ENCODE data around the gene PHACTR2.
"Not testable (repeated sequence)": the region's sequence is repeated elsewhere in the genome, so short reads cannot be mapped to it uniquely, and the experiment has no call there.

The PHACTR2 gene

GRCh38 chr6:143754204-143754603, 76.4 kb downstream of the PHACTR2 start:
- no peak overlapping the region for H3K27ac ChIP-seq
- no peak overlapping the region for H3K4me3 ChIP-seq

GRCh38 chr6:143755301-143755744, 77.6 kb downstream of the PHACTR2 start:
- no peak overlapping the region for H3K4me3 ChIP-seq
- H3K27ac ChIP-seq: no peak overlapping the region

- H3K4me3 ChIP-seq: no peak overlapping the region
Observed at GRCh38 chr6:143757346-143757832, 79.6 kb downstream of the PHACTR2 start.

GRCh38 chr6:143758551-143758950, 80.8 kb downstream of the PHACTR2 start:
- H3K4me3 ChIP-seq: no peak overlapping the region
- no peak overlapping the region for H3K27ac ChIP-seq

More at GRCh38 chr6:143757346-143757832, 79.6 kb downstream of the PHACTR2 start:
- no peak overlapping the region for H3K27ac ChIP-seq

- Histone ChIP-seq H3K4me3 (no peak overlapping the region), H3K27ac (peak overlapping the region in 2 of 21 experiments; percentile 24 to 58)
Observed at GRCh38 chr6:143759666-143760065, 81.9 kb downstream of the PHACTR2 start.

- H3K27ac ChIP-seq: no peak overlapping the region
Observed at GRCh38 chr6:143761074-143761473, 83.3 kb downstream of the PHACTR2 start.

GRCh38 chr6:143762126-143762525, 84.4 kb downstream of the PHACTR2 start:
- no peak overlapping the region for H3K27ac ChIP-seq
- no peak overlapping the region for H3K4me3 ChIP-seq

More at GRCh38 chr6:143761074-143761473, 83.3 kb downstream of the PHACTR2 start:
- H3K4me3 ChIP-seq: no peak overlapping the region

GRCh38 chr6:143765422-143766184, 87.8 kb downstream of the PHACTR2 start:
- Histone ChIP-seq H3K4me3 (no peak overlapping the region), H3K27ac (no peak overlapping the region)

GRCh38 chr6:143766185-143766553, 88.4 kb downstream of the PHACTR2 start:
- Histone ChIP-seq H3K27ac (no peak overlapping the region), H3K4me3 (no peak overlapping the region)

- Histone ChIP-seq H3K27ac (no peak overlapping the region), H3K4me3 (no peak overlapping the region)
Observed at GRCh38 chr6:143767433-143767832, 89.7 kb downstream of the PHACTR2 start.

GRCh38 chr6:143772116-143773086, 94.6 kb downstream of the PHACTR2 start:
- Histone ChIP-seq H3K27ac (peak overlapping the region in 9 of 21 experiments; percentile 6 to 61 (median 18)), H3K4me3 (no peak overlapping the region)

GRCh38 chr6:143773506-143774150, 95.9 kb downstream of the PHACTR2 start:
- Histone ChIP-seq H3K27ac (peak overlapping the region in 4 of 21 experiments; percentile 11 to 57 (median 34)), H3K4me3 (no peak overlapping the region)

GRCh38 chr6:143774347-143774746, 96.6 kb downstream of the PHACTR2 start:
- no peak overlapping the region for H3K4me3 ChIP-seq
- peak overlapping the region in 2 of 21 experiments; percentile 22 to 31 for H3K27ac ChIP-seq

GRCh38 chr6:143775336-143775735, 97.6 kb downstream of the PHACTR2 start:
- H3K4me3 ChIP-seq: no peak overlapping the region
- peak overlapping the region in 2 of 21 experiments; percentile 13 to 18 for H3K27ac ChIP-seq

- no peak overlapping the region for H3K4me3 ChIP-seq
- no peak overlapping the region for H3K27ac ChIP-seq
Observed at GRCh38 chr6:143778926-143779325, 101.2 kb downstream of the PHACTR2 start.

GRCh38 chr6:143782481-143782880, 104.7 kb downstream of the PHACTR2 start:
- Histone ChIP-seq H3K4me3 (no peak overlapping the region), H3K27ac (peak overlapping the region in 7 of 21 experiments; percentile 11 to 70 (median 47))

- H3K4me3 ChIP-seq: no peak overlapping the region
- H3K27ac ChIP-seq: peak overlapping the region in 8 of 21 experiments; percentile 21 to 62 (median 37)
Observed at GRCh38 chr6:143783077-143783476, 105.3 kb downstream of the PHACTR2 start.

- Histone ChIP-seq H3K27ac (no peak overlapping the region), H3K4me3 (no peak overlapping the region)
Observed at GRCh38 chr6:143784316-143784715, 106.6 kb downstream of the PHACTR2 start.

- H3K4me3 ChIP-seq, H3K27ac ChIP-seq: not testable (repeated sequence)
Observed at GRCh38 chr6:143786371-143786770, 108.6 kb downstream of the PHACTR2 start.

Data from skin epidermis (tissue), 12 donors.